Measurements from ENCODE around the gene PSMB5. TPM values are rescaled to one million over a fixed set of nuclear protein-coding genes. Genes with fewer than 3 reads are reported as not detected.

The PSMB5 gene
- total RNA-seq, 2 experiments from 2014 or later = 20.1 to 24.5 TPM

GRCh38 chr14:22996768-22997654 is 37.7 kb downstream of the PSMB5 start:
- intact Hi-C loops (cut with DNase I, micrococcal nuclease) = no loop called here
- no peak for ATAC-seq (ENCODE audit: poor library complexity)
- no peaks in the 10 kb centered on the region for H3K27me3 ChIP-seq (ENCODE audit: control insufficient read depth in 1 of 2, insufficient read depth in 2 of 2, low read length in 2 of 2)
- no peaks in the 10 kb centered on the region for H3K27me3 Mint-ChIP-seq
- no peaks in the 10 kb centered on the region for H3K36me3 Mint-ChIP-seq (ENCODE audit: low read depth)
- no peak overlapping the region for H3K4me3 Mint-ChIP-seq
- no peak for DNase-seq
- no peaks in the 10 kb centered on the region for H3K9me3 Mint-ChIP-seq
- CTCF ChIA-PET = interaction anchor here (1.2 to 3.4 kb wide), 3 partner anchors 10 to 72 kb away, joined by 3 to 19 read pairs (median 4); no protein-coding TSS in a partner anchor
- H3K27ac Mint-ChIP-seq = no peak overlapping the region
- no peaks in the 10 kb centered on the region for H3K9me3 ChIP-seq (ENCODE audit: control insufficient read depth in 1 of 2, insufficient read depth in 1 of 2, low read length in 2 of 2)
- TF ChIP-seq, protein P1, sequence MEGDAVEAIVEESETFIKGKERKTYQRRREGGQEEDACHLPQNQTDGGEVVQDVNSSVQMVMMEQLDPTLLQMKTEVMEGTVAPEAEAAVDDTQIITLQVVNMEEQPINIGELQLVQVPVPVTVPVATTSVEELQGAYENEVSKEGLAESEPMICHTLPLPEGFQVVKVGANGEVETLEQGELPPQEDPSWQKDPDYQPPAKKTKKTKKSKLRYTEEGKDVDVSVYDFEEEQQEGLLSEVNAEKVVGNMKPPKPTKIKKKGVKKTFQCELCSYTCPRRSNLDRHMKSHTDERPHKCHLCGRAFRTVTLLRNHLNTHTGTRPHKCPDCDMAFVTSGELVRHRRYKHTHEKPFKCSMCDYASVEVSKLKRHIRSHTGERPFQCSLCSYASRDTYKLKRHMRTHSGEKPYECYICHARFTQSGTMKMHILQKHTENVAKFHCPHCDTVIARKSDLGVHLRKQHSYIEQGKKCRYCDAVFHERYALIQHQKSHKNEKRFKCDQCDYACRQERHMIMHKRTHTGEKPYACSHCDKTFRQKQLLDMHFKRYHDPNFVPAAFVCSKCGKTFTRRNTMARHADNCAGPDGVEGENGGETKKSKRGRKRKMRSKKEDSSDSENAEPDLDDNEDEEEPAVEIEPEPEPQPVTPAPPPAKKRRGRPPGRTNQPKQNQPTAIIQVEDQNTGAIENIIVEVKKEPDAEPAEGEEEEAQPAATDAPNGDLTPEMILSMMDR (IDR thresholded peaks at IDR 0.05) = no peak
- no peaks in the 10 kb centered on the region for H3K4me1 ChIP-seq (ENCODE audit: insufficient read depth, low read length)
- H3K4me1 Mint-ChIP-seq (ENCODE audit: low read depth) = no peaks in the 10 kb centered on the region
- H3K4me3 ChIP-seq (ENCODE audit: low read length) = no peak overlapping the region
- POLR2A ChIA-PET = interaction anchor here (0.8 kb wide), 1 partner anchor 10 kb away, joined by 4 read pairs; no protein-coding TSS in a partner anchor
- H3K36me3 ChIP-seq (ENCODE audit: insufficient read depth, low read length) = no peaks in the 10 kb centered on the region
- H3K27ac ChIP-seq (ENCODE audit: low read depth in 1 of 2, low read length in 2 of 2) = no peak overlapping the region

- Mint-ChIP-seq H3K27ac (no peak overlapping the region), H3K9me3 (no peaks in the 10 kb centered on the region), H3K36me3 (ENCODE audit: low read depth) (peaks cover 4% of the 10 kb centered on the region), H3K27me3 (no peaks in the 10 kb centered on the region), H3K4me1 (ENCODE audit: low read depth) (no peaks in the 10 kb centered on the region), H3K4me3 (no peak overlapping the region)
- Histone ChIP-seq H3K27me3 (ENCODE audit: control insufficient read depth in 1 of 2, insufficient read depth in 2 of 2, low read length in 2 of 2) (no peaks in the 10 kb centered on the region), H3K4me3 (ENCODE audit: low read length) (no peak overlapping the region), H3K4me1 (ENCODE audit: insufficient read depth, low read length) (no peaks in the 10 kb centered on the region), H3K36me3 (ENCODE audit: insufficient read depth, low read length) (no peaks in the 10 kb centered on the region), H3K27ac (ENCODE audit: low read depth in 1 of 2, low read length in 2 of 2) (no peak overlapping the region), H3K9me3 (ENCODE audit: control insufficient read depth in 1 of 2, insufficient read depth in 1 of 2, low read length in 2 of 2) (no peaks in the 10 kb centered on the region)
- intact Hi-C loops (cut with DNase I, micrococcal nuclease) = loop anchor here (2.0 kb wide), 2 partner anchors 61 to 63 kb away; partner anchors contain the start of gene CDH24 (in 1 of the 2)
- CTCF ChIA-PET = interaction anchor here (1.0 to 4.2 kb wide), 9 partner anchors 10 to 73 kb away, joined by 3 to 42 read pairs (median 8); partner anchors contain the start of genes AJUBA and CDH24
- DNase-seq (no peak), ATAC-seq (ENCODE audit: poor library complexity) (no peak)
- TF ChIP-seq, protein P1 (IDR thresholded peaks at IDR 0.05) = no peak
- POLR2A ChIA-PET = interaction anchor here (0.8 to 4.2 kb wide), 5 partner anchors 11 to 61 kb away, joined by 3 to 29 read pairs (median 4); partner anchors contain the start of gene CDH24
Measured at GRCh38 chr14:22995889-22996625, 38.6 kb downstream of the PSMB5 start.

GRCh38 chr14:22994762-22995275 is 39.9 kb downstream of the PSMB5 start:
- DNase-seq (peak in 8 of 14 experiments; percentile 11 to 66 (median 38)), ATAC-seq (ENCODE audit: poor library complexity) (peak; percentile 80)
- TF ChIP-seq, protein P1 (IDR thresholded peaks at IDR 0.05) = peak; percentile 59
- Histone ChIP-seq H3K36me3 (ENCODE audit: insufficient read depth, low read length) (no peaks in the 10 kb centered on the region), H3K9me3 (ENCODE audit: control insufficient read depth in 1 of 2, insufficient read depth in 1 of 2, low read length in 2 of 2) (no peaks in the 10 kb centered on the region), H3K4me1 (ENCODE audit: insufficient read depth, low read length) (no peaks in the 10 kb centered on the region), H3K27ac (ENCODE audit: low read depth in 1 of 2, low read length in 2 of 2) (no peak overlapping the region), H3K4me3 (ENCODE audit: low read length) (no peak overlapping the region), H3K27me3 (ENCODE audit: control insufficient read depth in 1 of 2, insufficient read depth in 2 of 2, low read length in 2 of 2) (no peaks in the 10 kb centered on the region)
- Mint-ChIP-seq H3K27me3 (no peaks in the 10 kb centered on the region), H3K36me3 (ENCODE audit: low read depth) (peaks cover 9% of the 10 kb centered on the region), H3K4me1 (ENCODE audit: low read depth) (no peaks in the 10 kb centered on the region), H3K4me3 (no peak overlapping the region), H3K9me3 (no peaks in the 10 kb centered on the region), H3K27ac (no peak overlapping the region)
- ChIA-PET CTCF (interaction anchor here (0.5 to 4.2 kb wide), 19 partner anchors 9 to 467 kb away, joined by 3 to 42 read pairs (median 4); partner anchors contain the start of genes AJUBA and CDH24), POLR2A (interaction anchor here (0.9 to 4.2 kb wide), 7 partner anchors 9 to 63 kb away, joined by 3 to 29 read pairs (median 4); partner anchors contain the start of genes AJUBA, CDH24 and PSMB5)
- intact Hi-C loops (cut with DNase I, micrococcal nuclease) = loop anchor here (2.0 kb wide), 2 partner anchors 62 to 64 kb away; partner anchors contain the start of gene CDH24 (in 1 of the 2)

Data from CD4-positive, alpha-beta T cell (primary cell).